HepG2 (cell line): Measurements from ENCODE around the gene BAIAP2L2. TPM values are rescaled to one million over a fixed set of nuclear protein-coding genes. Genes with fewer than 3 reads are reported as not detected.

Source experiments
- ATAC-seq: fragments of 200-7000 bp; cut with Tn5 transposase; 3 replicates; pipeline ENCODE4 v1.9.1; 2020; ENCODE audit warnings: mild to moderate bottlenecking, moderate library complexity
- BruUV-seq: library from RNA; stranded (reverse); fragments of 400-500 nt; replicated peaks from 2 replicates; lab custom pipeline; 2021; lab: Mats Ljungman, UMichigan
- CTCF ChIA-PET: fragments of 300-600 bp; formaldehyde crosslinking; extraction: SDS; loops from one replicate; lab custom pipeline; 2021; ENCODE audit warnings: low total read pairs, inconsistent platforms, low intra/inter-chr PET ratio; lab: Yijun Ruan, JAX
- POLR2A ChIA-PET: fragments of 350-600 bp; sonication (Branson Sonifier 250); formaldehyde crosslinking; loops from one replicate; lab custom pipeline; 2020; ENCODE audit warnings: antibody characterized with exemption, inconsistent platforms; lab: Yijun Ruan, JAX
- DNase-seq: peaks from one replicate; pipeline ENCODE4 v3.0.0-alpha.2; 2015; ENCODE audit warnings: low spot score
- FAIRE-seq: peaks from 3 replicates; lab custom pipeline; 2011; peaks lifted over from hg19 to GRCh38; lab: Jason Lieb, UNC
- H2AFZ ChIP-seq: one replicate; pipeline ENCODE4 v1.6.1; 2011; ENCODE audit warnings: low read length, inconsistent platforms
- H3K27ac ChIP-seq: fragments of 300-600 bp; 3 replicates; pipeline ENCODE4 v1.8.0; 2011; ENCODE audit warnings: mixed run types, mild to moderate bottlenecking, mixed read lengths, low read length, inconsistent platforms; ENCODE audit not compliant: insufficient read depth; ENCODE audit errors: extremely low read length
- H3K27me3 ChIP-seq, 2 experiments: fragments of 200-600 bp in 1 of 2; 2 replicates in 1 of 2; 3 replicates in 1 of 2; pipeline versions ENCODE4 v1.6.0 to v1.8.0; 2011; ENCODE audit warnings: low read length in 2 of 2, mild to moderate bottlenecking in 2 of 2, moderate library complexity in 2 of 2, inconsistent platforms in 1 of 2; ENCODE audit not compliant: insufficient read depth in 2 of 2, control insufficient read depth in 1 of 2
- H3K36me3 ChIP-seq, 2 experiments: fragments of 200-600 bp in 1 of 2; replicated peaks in 1 of 2; 2 replicates in 1 of 2; 3 replicates in 1 of 2; pipeline versions ENCODE4 v1.5.1 to v1.8.0; 2011; ENCODE audit warnings: low read length in 2 of 2, inconsistent platforms in 1 of 2; ENCODE audit not compliant: insufficient read depth in 2 of 2, control insufficient read depth in 1 of 2
- H3K4me1 ChIP-seq: 2 replicates; pipeline ENCODE4 v1.5.1; 2012; ENCODE audit warnings: low read length, inconsistent platforms; ENCODE audit not compliant: insufficient read depth
- H3K4me2 ChIP-seq: 2 replicates; pipeline ENCODE4 v1.6.0; 2011; ENCODE audit warnings: low read depth, low read length, inconsistent platforms
- H3K4me3 ChIP-seq, 3 experiments: fragments of 200-600 bp in 1 of 3; sonication (generic), shearing (Covaris generic) in 1 of 3; replicated peaks in 1 of 3; 2 replicates each; pipeline ENCODE4 v1.5.1; 2011 to 2016; ENCODE audit warnings: low read length in 3 of 3, inconsistent platforms in 2 of 3, low read depth in 2 of 3, mild to moderate bottlenecking in 2 of 3, control low read depth in 1 of 3, mixed read lengths in 1 of 3; ENCODE audit not compliant: insufficient read depth in 1 of 3
- H3K79me2 ChIP-seq: one replicate; pipeline ENCODE4 v1.6.1; 2011; ENCODE audit warnings: low read length, inconsistent platforms; ENCODE audit not compliant: insufficient read depth
- H3K9ac ChIP-seq: 2 replicates; pipeline ENCODE4 v1.6.0; 2011; ENCODE audit warnings: mild to moderate bottlenecking, low read depth, low read length, inconsistent platforms; ENCODE audit not compliant: insufficient read depth
- H3K9me3 ChIP-seq: 2 replicates; pipeline ENCODE4 v1.5.1; 2012; ENCODE audit warnings: mild to moderate bottlenecking, low read length
- H4K20me1 ChIP-seq: 2 replicates; pipeline ENCODE4 v1.6.0; 2011; ENCODE audit warnings: inconsistent platforms, mild to moderate bottlenecking, low read length, moderate library complexity; ENCODE audit not compliant: insufficient read depth
- AGO2 ChIP-seq: fragments of 200-400 bp; formaldehyde crosslinking; optimal IDR thresholded peaks from 2 replicates; pipeline ENCODE3; 2017; ENCODE audit warnings: mild to moderate bottlenecking, low read depth, low read length, moderate library complexity
- CBX2 ChIP-seq, 2 experiments: fragments of 200-600 bp in 1 of 2; sonication (generic); formaldehyde crosslinking in 1 of 2; IDR thresholded peaks; 2 replicates each; pipeline versions ENCODE4 v1.7.0 to v1.8.1; 2018 to 2022; ENCODE audit warnings: low read depth in 2 of 2, low read length in 1 of 2, mild to moderate bottlenecking in 1 of 2, missing genetic modification reagents in 1 of 2
- FLYWCH1 ChIP-seq: sonication (generic); formaldehyde crosslinking; IDR thresholded peaks from 2 replicates; pipeline ENCODE4 v1.8.1; 2023; ENCODE audit warnings: mild to moderate bottlenecking, missing genetic modification reagents
- HOXA5 ChIP-seq: sonication (generic); formaldehyde crosslinking; IDR thresholded peaks from 2 replicates; pipeline ENCODE4 v1.4.0; 2020; ENCODE audit warnings: missing genetic modification reagents
- RARA ChIP-seq: IDR thresholded peaks from 2 replicates; pipeline ENCODE4 v1.6.1; 2016; ENCODE audit warnings: missing genetic modification reagents, missing compliant biosample characterization
- ZFP90 ChIP-seq: sonication (generic); formaldehyde crosslinking; IDR thresholded peaks from 2 replicates; pipeline ENCODE4 v1.8.0; 2022; ENCODE audit warnings: missing genetic modification reagents, mild to moderate bottlenecking, inconsistent platforms, borderline replicate concordance
- ZNF12 ChIP-seq: sonication (generic); formaldehyde crosslinking; IDR thresholded peaks from 2 replicates; pipeline ENCODE4 v1.5.0; 2020; ENCODE audit warnings: missing genetic modification reagents
- WGBS: methylation state at CpG from one replicate; pipeline ENCODE4 v1.1.6; 2017; ENCODE audit warnings: low lambda C conversion rate; 5-methylcytosine and 5-hydroxymethylcytosine counted together
- in situ Hi-C: cut with HindIII; loops from 2 replicates; pipeline ENCODE4 v1.10.0; 2017; ENCODE audit warnings: low pct_unique_long_range_greater_than_20kb; ENCODE audit not compliant: extremely low pct_ligation_motif_present
- intact Hi-C: fragments of 100-400 bp; cut with micrococcal nuclease; formaldehyde crosslinking; loops from one replicate; pipeline ENCODE4 v1.10.0; 2022; ENCODE audit not compliant: unreplicated experiment
- polyA plus RNA-seq, 8 experiments: library from polyadenylated mRNA; depleted of rRNA in 3 of 8; stranded (reverse) in 7 of 8; unstranded in 1 of 8; fragments of >200 nt; fragmentation: Illumina TruSeq in 4 of 8; extraction: Trizol in 4 of 8; gene quantifications; 2 replicates each; pipeline versions ENCODE4 v1.2.1 to v1.2.3, GENCODE V29; 2011 to 2016; ENCODE audit warnings: low read depth in 4 of 8, missing spikeins in 1 of 8, mixed read lengths in 1 of 8; ENCODE audit not compliant: insufficient read depth in 1 of 8
- total RNA-seq, 5 experiments: library from RNA; depleted of rRNA; stranded (reverse); fragments of >200 nt; fragmentation: Illumina TruSeq; extraction: Trizol; gene quantifications; 2 replicates each; pipeline ENCODE4 v1.2.3, GENCODE V29; 2016; ENCODE audit warnings: low read depth in 1 of 5
- TF ChIP-seq, protein P1 (sequence below): sonication (generic); formaldehyde crosslinking; conservative IDR thresholded peaks from 2 replicates; pipeline ENCODE4 v1.4.0; 2020; ENCODE audit warnings: missing genetic modification reagents

Gene BAIAP2L2
- total and polyA plus RNA-seq, 2 of the 13 experiments (the other 11 are each of a cell fraction or from before 2014, with no cell fraction given) = 4.4 to 7.5 TPM

DNA sequence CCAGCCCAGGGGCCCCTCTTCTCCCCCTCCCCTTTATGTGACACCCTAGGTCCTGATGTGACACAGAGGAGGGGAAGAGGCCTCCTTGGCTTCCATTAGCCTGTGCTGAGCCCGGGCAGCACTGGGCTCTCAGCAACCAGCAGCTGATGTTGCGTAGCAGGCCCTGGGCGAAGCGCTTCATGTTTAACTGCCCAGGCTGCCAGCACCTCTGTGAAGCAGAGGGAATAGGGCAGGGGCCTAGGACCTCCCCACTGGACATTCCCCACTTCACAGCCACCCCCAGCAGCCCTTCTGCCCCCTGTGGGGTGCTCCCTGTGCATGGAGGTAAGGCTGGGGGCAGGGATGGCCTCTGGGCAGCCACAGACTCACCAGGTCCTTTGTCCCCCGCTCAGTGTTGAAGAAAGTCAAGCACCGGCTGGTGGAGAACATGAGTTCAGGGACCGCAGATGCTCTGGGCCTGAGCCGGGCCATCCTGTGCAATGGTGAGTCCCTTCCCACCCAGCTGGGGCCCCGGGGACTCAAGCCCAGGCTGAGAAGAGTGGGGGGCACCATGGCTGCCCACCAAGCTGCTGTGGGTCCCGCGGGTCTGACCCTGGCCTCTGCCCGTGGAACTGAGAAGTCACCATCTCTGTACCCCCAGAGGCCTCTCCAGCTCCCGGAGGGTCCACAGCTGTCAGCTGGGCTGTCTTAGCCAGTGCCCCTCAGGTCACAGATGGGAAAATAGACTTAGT, 41.7 kb downstream of the BAIAP2L2 start:
- CTCF ChIA-PET = no interaction called here
- intact Hi-C loops (no loop called here), in situ Hi-C loops (no loop called here)
- TF ChIP-seq FLYWCH1 (no peak), CBX2 (IDR thresholded peaks at IDR 0.05; ENCODE audit: low read depth, low read length) (no peak), CBX2 (CRISPR knock-in tag; IDR thresholded peaks at IDR 0.05; ENCODE audit: low read depth) (no peak), HOXA5 (CRISPR knock-in tag) (no peak), ZNF12 (no peak), ZFP90 (no peak), RARA (CRISPR knock-in tag) (no peak), AGO2 (peak; percentile 44)
- TF ChIP-seq, protein P1, sequence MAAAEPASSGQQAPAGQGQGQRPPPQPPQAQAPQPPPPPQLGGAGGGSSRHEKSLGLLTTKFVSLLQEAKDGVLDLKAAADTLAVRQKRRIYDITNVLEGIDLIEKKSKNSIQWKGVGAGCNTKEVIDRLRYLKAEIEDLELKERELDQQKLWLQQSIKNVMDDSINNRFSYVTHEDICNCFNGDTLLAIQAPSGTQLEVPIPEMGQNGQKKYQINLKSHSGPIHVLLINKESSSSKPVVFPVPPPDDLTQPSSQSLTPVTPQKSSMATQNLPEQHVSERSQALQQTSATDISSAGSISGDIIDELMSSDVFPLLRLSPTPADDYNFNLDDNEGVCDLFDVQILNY (CRISPR knock-in tag) = no peak
- POLR2A ChIA-PET = no interaction called here
- Histone ChIP-seq H3K4me2 (no peak overlapping the region), H3K9ac (no peak overlapping the region), H3K27me3 (no peaks in the 10 kb centered on the region), H3K36me3 (peaks cover 26 to 39% of the 10 kb centered on the region in 2 experiments), H3K4me1 (0 out of 2 replicates have a peak, but pooled peaks cover 5% of the 10 kb centered on the region), H3K9me3 (no peaks in the 10 kb centered on the region), H2AFZ (no peak overlapping the region), H3K27ac (no peak overlapping the region), H4K20me1 (no peaks in the 10 kb centered on the region), H3K4me3 (no peak overlapping the region), H3K79me2 (no peaks in the 10 kb centered on the region)
- WGBS = 98% methylated on average over 5 of the region's 13 CpGs
- DNase-seq = no peak
- no peak for ATAC-seq
- no TSS peak for BruUV-seq
- no peak for FAIRE-seq
